ENCODE measurements around the gene SLC7A10.

The SLC7A10 gene

GRCh38 chr19:33250500-33250899 is 24.9 kb upstream of the SLC7A10 start:
- no peak for DNase-seq (ENCODE audit: low spot score)
- in situ Hi-C loops (cut with MboI; ENCODE audit: low sequenced_read_pairs, unreplicated experiment) = no loop called here

DNA sequence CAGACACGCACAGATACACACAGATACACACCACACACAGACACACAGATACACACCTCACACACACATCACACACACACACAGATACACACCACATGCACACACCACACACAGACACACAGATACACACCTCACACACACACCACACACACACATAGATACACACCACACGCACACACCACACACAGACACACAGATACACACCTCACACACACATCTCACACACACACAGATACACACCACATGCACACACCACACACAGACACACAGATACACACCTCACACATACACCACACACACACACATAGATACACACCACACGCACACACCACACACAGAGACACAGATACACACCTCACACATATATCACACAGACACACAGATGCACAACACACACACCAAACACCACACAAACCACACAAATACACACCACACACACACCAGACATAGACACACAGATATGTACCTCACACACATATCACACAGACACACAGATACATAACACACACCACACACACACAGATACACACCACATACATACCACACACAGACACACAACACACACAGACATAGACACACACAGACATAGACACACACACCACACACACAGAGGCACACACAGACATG is 24.2 kb upstream of the SLC7A10 start:
- no peak for DNase-seq (ENCODE audit: low spot score)
- in situ Hi-C loops (cut with MboI; ENCODE audit: low sequenced_read_pairs, unreplicated experiment) = loop anchor here (25.0 kb wide), 1 partner anchor 512 kb away; no protein-coding TSS in a partner anchor
- TF ChIP-seq, protein P1, sequence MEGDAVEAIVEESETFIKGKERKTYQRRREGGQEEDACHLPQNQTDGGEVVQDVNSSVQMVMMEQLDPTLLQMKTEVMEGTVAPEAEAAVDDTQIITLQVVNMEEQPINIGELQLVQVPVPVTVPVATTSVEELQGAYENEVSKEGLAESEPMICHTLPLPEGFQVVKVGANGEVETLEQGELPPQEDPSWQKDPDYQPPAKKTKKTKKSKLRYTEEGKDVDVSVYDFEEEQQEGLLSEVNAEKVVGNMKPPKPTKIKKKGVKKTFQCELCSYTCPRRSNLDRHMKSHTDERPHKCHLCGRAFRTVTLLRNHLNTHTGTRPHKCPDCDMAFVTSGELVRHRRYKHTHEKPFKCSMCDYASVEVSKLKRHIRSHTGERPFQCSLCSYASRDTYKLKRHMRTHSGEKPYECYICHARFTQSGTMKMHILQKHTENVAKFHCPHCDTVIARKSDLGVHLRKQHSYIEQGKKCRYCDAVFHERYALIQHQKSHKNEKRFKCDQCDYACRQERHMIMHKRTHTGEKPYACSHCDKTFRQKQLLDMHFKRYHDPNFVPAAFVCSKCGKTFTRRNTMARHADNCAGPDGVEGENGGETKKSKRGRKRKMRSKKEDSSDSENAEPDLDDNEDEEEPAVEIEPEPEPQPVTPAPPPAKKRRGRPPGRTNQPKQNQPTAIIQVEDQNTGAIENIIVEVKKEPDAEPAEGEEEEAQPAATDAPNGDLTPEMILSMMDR (IDR thresholded peaks at IDR 0.05; ENCODE audit: borderline replicate concordance, control extremely low read depth, extremely low read depth, insufficient read depth, missing control alignments) = no peak

More at GRCh38 chr19:33250500-33250899, 24.9 kb upstream of the SLC7A10 start:
- TF ChIP-seq, protein P1 (IDR thresholded peaks at IDR 0.05; ENCODE audit: borderline replicate concordance, control extremely low read depth, extremely low read depth, insufficient read depth, missing control alignments) = no peak

- in situ Hi-C loops (cut with MboI; ENCODE audit: low sequenced_read_pairs, unreplicated experiment) = loop anchor here (25.0 kb wide), 1 partner anchor 513 kb away; no protein-coding TSS in a partner anchor
- no peak for DNase-seq (ENCODE audit: low spot score)
- TF ChIP-seq, protein P1 (IDR thresholded peaks at IDR 0.05; ENCODE audit: borderline replicate concordance, control extremely low read depth, extremely low read depth, insufficient read depth, missing control alignments) = no peak
These were observed 23.4 kb upstream of the SLC7A10 start for GRCh38 chr19:33248954-33249613.

- no peak for DNase-seq (ENCODE audit: low spot score)
- in situ Hi-C loops (cut with MboI; ENCODE audit: low sequenced_read_pairs, unreplicated experiment) = loop anchor here (25.0 kb wide), 1 partner anchor 514 kb away; no protein-coding TSS in a partner anchor
- TF ChIP-seq, protein P1 (IDR thresholded peaks at IDR 0.05; ENCODE audit: borderline replicate concordance, control extremely low read depth, extremely low read depth, insufficient read depth, missing control alignments) = no peak
These were observed 22.9 kb upstream of the SLC7A10 start for GRCh38 chr19:33248553-33248953.

GRCh38 chr19:33248104-33248503 is 22.5 kb upstream of the SLC7A10 start:
- TF ChIP-seq, protein P1 (IDR thresholded peaks at IDR 0.05; ENCODE audit: borderline replicate concordance, control extremely low read depth, extremely low read depth, insufficient read depth, missing control alignments) = no peak
- DNase-seq (ENCODE audit: low spot score) = no peak
- in situ Hi-C loops (cut with MboI; ENCODE audit: low sequenced_read_pairs, unreplicated experiment) = loop anchor here (25.0 kb wide), 1 partner anchor 514 kb away; no protein-coding TSS in a partner anchor

GRCh38 chr19:33247441-33247819 is 21.8 kb upstream of the SLC7A10 start:
- in situ Hi-C loops (cut with MboI; ENCODE audit: low sequenced_read_pairs, unreplicated experiment) = loop anchor here (25.0 kb wide), 1 partner anchor 515 kb away; no protein-coding TSS in a partner anchor
- TF ChIP-seq, protein P1 (IDR thresholded peaks at IDR 0.05; ENCODE audit: borderline replicate concordance, control extremely low read depth, extremely low read depth, insufficient read depth, missing control alignments) = no peak

More at GRCh38 chr19:33247441-33247819, 21.8 kb upstream of the SLC7A10 start:
- DNase-seq (ENCODE audit: low spot score) = no peak
